ENCODE data around the gene SRC. TPM values are rescaled to one million over a fixed set of nuclear protein-coding genes. Genes with fewer than 3 reads are reported as not detected.

The SRC gene
- total RNA-seq, 1 experiment from 2014 or later = 55.6 TPM

- TF ChIP-seq EZH2 (IDR thresholded peaks at IDR 0.05; ENCODE audit: low read length, unreplicated experiment) = no peak
- no peak for TF ChIP-seq CTCF (conservative IDR thresholded peaks at IDR 0.05; ENCODE audit: low read depth, low read length)
- no peak for TF ChIP-seq EZH2phosphoT487 (IDR thresholded peaks at IDR 0.05; ENCODE audit: borderline replicate concordance, low read length)
- Histone ChIP-seq H2AFZ (ENCODE audit: low read length) (no peak overlapping the region), H3K4me2 (ENCODE audit: low read length) (no peak overlapping the region), H3K9ac (ENCODE audit: low read length) (no peak overlapping the region), H3K4me3 (ENCODE audit: low read length) (no peak overlapping the region), H3K79me2 (ENCODE audit: low read length) (peaks cover 40% of the 10 kb centered on the region), H3K27ac (ENCODE audit: low read length) (no peak overlapping the region), H4K20me1 (ENCODE audit: low read length) (no peaks in the 10 kb centered on the region), H3K27me3 (ENCODE audit: low read length) (no peaks in the 10 kb centered on the region), H3K4me1 (ENCODE audit: insufficient read depth, low read length) (peaks cover 44% of the 10 kb centered on the region), H3K9me3 (ENCODE audit: low read length) (no peaks in the 10 kb centered on the region), H3K9me2 (replicated peaks; ENCODE audit: low read length) (no peaks in the 10 kb centered on the region), H3F3A (ENCODE audit: low read length, unreplicated experiment) (no peaks in the 10 kb centered on the region), H3K36me3 (ENCODE audit: low read depth, low read length) (peaks cover 18% of the 10 kb centered on the region)
- intact Hi-C loops (cut with micrococcal nuclease) = loop anchor here (2.0 to 5.0 kb wide), 3 partner anchors 35 to 100 kb away; partner anchors contain the start of gene SRC
- ChIA-PET POLR2A (ENCODE audit: unreplicated experiment) (no interaction called here), CTCF (interaction anchor here (0.5 kb wide), 1 partner anchor 103 kb away, joined by 5 read pairs; no protein-coding TSS in a partner anchor)
- no peak for DNase-seq
- ATAC-seq = no peak
- no TSS peak for BruUV-seq (replicated peaks)
Observed at GRCh38 chr20:37381621-37382471, 35.9 kb downstream of the SRC start.

GRCh38 chr20:37382482-37383120 lies 36.7 kb downstream of the SRC start:
- Histone ChIP-seq H3K27me3 (ENCODE audit: low read length) (no peaks in the 10 kb centered on the region), H3K9me3 (ENCODE audit: low read length) (no peaks in the 10 kb centered on the region), H3F3A (ENCODE audit: low read length, unreplicated experiment) (no peaks in the 10 kb centered on the region), H2AFZ (ENCODE audit: low read length) (no peak overlapping the region), H3K79me2 (ENCODE audit: low read length) (peaks cover 40% of the 10 kb centered on the region), H3K4me1 (ENCODE audit: insufficient read depth, low read length) (peaks cover 44% of the 10 kb centered on the region), H3K4me2 (ENCODE audit: low read length) (no peak overlapping the region), H3K36me3 (ENCODE audit: low read depth, low read length) (peaks cover 22% of the 10 kb centered on the region), H3K9ac (ENCODE audit: low read length) (peak overlapping the region; percentile 26; the same call in 1 of the 2 replicates), H3K27ac (ENCODE audit: low read length) (peak overlapping the region; percentile 67), H3K4me3 (ENCODE audit: low read length) (no peak overlapping the region), H3K9me2 (replicated peaks; ENCODE audit: low read length) (no peaks in the 10 kb centered on the region), H4K20me1 (ENCODE audit: low read length) (no peaks in the 10 kb centered on the region)
- DNase-seq = no peak
- TF ChIP-seq EZH2 (IDR thresholded peaks at IDR 0.05; ENCODE audit: low read length, unreplicated experiment) = no peak
- no peak for TF ChIP-seq CTCF (conservative IDR thresholded peaks at IDR 0.05; ENCODE audit: low read depth, low read length)
- TF ChIP-seq EZH2phosphoT487 (IDR thresholded peaks at IDR 0.05; ENCODE audit: borderline replicate concordance, low read length) = no peak
- intact Hi-C loops (cut with micrococcal nuclease) = loop anchor here (1.0 to 5.0 kb wide), 3 partner anchors 35 to 113 kb away; partner anchors contain the start of gene SRC
- no peak for ATAC-seq
- ChIA-PET CTCF (interaction anchor here (0.9 kb wide), 1 partner anchor 112 kb away, joined by 4 read pairs; no protein-coding TSS in a partner anchor), POLR2A (ENCODE audit: unreplicated experiment) (interaction anchor here (0.5 kb wide), 1 partner anchor 37 kb away, joined by 3 read pairs; the partner anchor contains the start of gene SRC)
- BruUV-seq (replicated peaks) = no TSS peak

Measured in PC-3 (cell line).